GM12865 (cell line): ENCODE data around the gene RAB11B.
"Not testable (repeated sequence)": the region's sequence is repeated elsewhere in the genome, so short reads cannot be mapped to it uniquely, and the experiment has no call there.

Source experiments
- DNase-seq: peaks from one replicate; pipeline ENCODE4 v3.0.0; 2010; ENCODE audit warnings: low read depth
- H3K4me3 ChIP-seq: 2 replicates; pipeline ENCODE4 v1.5.1; 2011; ENCODE audit warnings: mild to moderate bottlenecking, low read depth, low read length, control low read depth
- TF ChIP-seq, protein P1 (sequence below): IDR thresholded peaks from 2 replicates; pipeline ENCODE4 v1.5.1; 2011; ENCODE audit warnings: low read length, control low read depth, low read depth, inconsistent platforms; ENCODE audit not compliant: insufficient read depth; ENCODE audit errors: missing control alignments

Gene RAB11B

GRCh38 chr19:8438236-8438635, 48.1 kb downstream of the RAB11B start:
- TF ChIP-seq, protein P1, sequence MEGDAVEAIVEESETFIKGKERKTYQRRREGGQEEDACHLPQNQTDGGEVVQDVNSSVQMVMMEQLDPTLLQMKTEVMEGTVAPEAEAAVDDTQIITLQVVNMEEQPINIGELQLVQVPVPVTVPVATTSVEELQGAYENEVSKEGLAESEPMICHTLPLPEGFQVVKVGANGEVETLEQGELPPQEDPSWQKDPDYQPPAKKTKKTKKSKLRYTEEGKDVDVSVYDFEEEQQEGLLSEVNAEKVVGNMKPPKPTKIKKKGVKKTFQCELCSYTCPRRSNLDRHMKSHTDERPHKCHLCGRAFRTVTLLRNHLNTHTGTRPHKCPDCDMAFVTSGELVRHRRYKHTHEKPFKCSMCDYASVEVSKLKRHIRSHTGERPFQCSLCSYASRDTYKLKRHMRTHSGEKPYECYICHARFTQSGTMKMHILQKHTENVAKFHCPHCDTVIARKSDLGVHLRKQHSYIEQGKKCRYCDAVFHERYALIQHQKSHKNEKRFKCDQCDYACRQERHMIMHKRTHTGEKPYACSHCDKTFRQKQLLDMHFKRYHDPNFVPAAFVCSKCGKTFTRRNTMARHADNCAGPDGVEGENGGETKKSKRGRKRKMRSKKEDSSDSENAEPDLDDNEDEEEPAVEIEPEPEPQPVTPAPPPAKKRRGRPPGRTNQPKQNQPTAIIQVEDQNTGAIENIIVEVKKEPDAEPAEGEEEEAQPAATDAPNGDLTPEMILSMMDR = no peak
- DNase-seq = no peak
- no peak overlapping the region for H3K4me3 ChIP-seq

- TF ChIP-seq, protein P1 = no peak
- DNase-seq = no peak
- no peak overlapping the region for H3K4me3 ChIP-seq
These were observed 51.8 kb downstream of the RAB11B start for GRCh38 chr19:8441725-8442544.

- peak overlapping the region; percentile 68 for H3K4me3 ChIP-seq
- not testable (repeated sequence) for DNase-seq
These were observed 54.0 kb downstream of the RAB11B start for GRCh38 chr19:8444140-8444676.

- DNase-seq = peak; percentile 99
- peak within 1 kb of the TSS; percentile 94 for H3K4me3 ChIP-seq
- TF ChIP-seq, protein P1 = no peak
These were observed 54.7 kb downstream of the RAB11B start, which contains the start of gene HNRNPM for GRCh38 chr19:8444677-8445487. Gene HNRNPM, plus strand, starts transcription at chr19:8444975. Its CDS starts 24 bp downstream, at chr19:8444999.

- peak overlapping the region; percentile 94 for H3K4me3 ChIP-seq
- DNase-seq = peak; percentile 56
- TF ChIP-seq, protein P1 = no peak
These were observed 55.4 kb downstream of the RAB11B start for GRCh38 chr19:8445488-8446001.

GRCh38 chr19:8446061-8446709, 56.0 kb downstream of the RAB11B start:
- TF ChIP-seq, protein P1 = no peak
- peak overlapping the region; percentile 94 for H3K4me3 ChIP-seq
- DNase-seq = no peak
